OCI-LY3 (cell line): ENCODE results near the gene ANKRD24.

Experiments
- CTCF ChIP-seq: fragments of 200-600, 300-600 bp; sonication (generic); IDR thresholded peaks from 2 replicates; pipeline ENCODE4 v1.5.1; 2014; ENCODE audit warnings: antibody characterized with exemption, low read length, low read depth
- EZH2phosphoT487 ChIP-seq: fragments of 200-600 bp; shearing (Covaris generic); IDR thresholded peaks from 2 replicates; pipeline ENCODE4 v1.6.1; 2018; ENCODE audit warnings: antibody characterized with exemption, mixed run types, low read depth

- TF ChIP-seq CTCF (no peak), EZH2phosphoT487 (no peak)
These were observed 82.3 kb downstream of the ANKRD24 start for GRCh38 chr19:4264812-4265211.
